ENCODE data around the gene WRAP73.

- TF ChIP-seq POLR2AphosphoS5 (IDR thresholded peaks at IDR 0.05; ENCODE audit: low read depth, low read length) (no peak), TAF1 (IDR thresholded peaks at IDR 0.05; ENCODE audit: borderline replicate concordance, low read depth, low read length) (no peak)
Observed at GRCh38 chr1:3692598-3692997, 42.7 kb upstream of the WRAP73 start.
